Right cardiac atrium (tissue), 5 donors: ENCODE results near the gene RAB4A. TPM values are rescaled to one million over a fixed set of nuclear protein-coding genes. Genes with fewer than 3 reads are reported as not detected.
"Not testable (repeated sequence)": the region's sequence is repeated elsewhere in the genome, so short reads cannot be mapped to it uniquely, and the experiment has no call there.

Experiments
- ATAC-seq, 2 donors: fragments of 200-7000 bp; cut with Tn5 transposase; one replicate each; pipeline versions ENCODE4 v1.8.0 to v1.9.1; 2020; ENCODE audit warnings: moderate library complexity in 2 of 2, mild to moderate bottlenecking in 1 of 2
- DNase-seq, 3 donors: peaks; one replicate each; pipeline ENCODE4 v3.0.0-alpha.2; 2020
- H3K27ac ChIP-seq: one replicate; pipeline ENCODE4 v1.5.1; 2013; ENCODE audit warnings: mild to moderate bottlenecking, low read length, control low read depth, moderate library complexity
- H3K27me3 ChIP-seq: one replicate; pipeline ENCODE4 v1.6.1; 2013; ENCODE audit not compliant: control insufficient read depth, insufficient read depth
- H3K4me1 ChIP-seq: one replicate; pipeline ENCODE4 v1.6.1; 2013; ENCODE audit warnings: low read length; ENCODE audit not compliant: control insufficient read depth, insufficient read depth
- H3K4me3 ChIP-seq: one replicate; pipeline ENCODE4 v1.5.1; 2013; ENCODE audit warnings: low read length, control low read depth
- H3K9me3 ChIP-seq: one replicate; pipeline ENCODE4 v1.6.1; 2013; ENCODE audit warnings: low read length; ENCODE audit not compliant: control insufficient read depth
- WGBS: extraction: QIAGEN DNeasy Blood & Tissue Kit; methylation state at CpG from one replicate; pipeline ENCODE4 v1.1.7; 2013; 5-methylcytosine and 5-hydroxymethylcytosine counted together
- intact Hi-C, 4 donors: fragments of 100-400 bp; cut with DNase I; formaldehyde crosslinking; loops; one replicate each; pipeline versions ENCODE4 v1.11.0 to v1.14.0; 2022 to 2023
- polyA plus RNA-seq: library from polyadenylated mRNA; stranded (reverse); fragments of 200-250 nt; gene quantifications from one replicate; pipeline ENCODE4 v1.2.3, GENCODE V29; 2013
- total RNA-seq, 4 donors: library from RNA; stranded (reverse); fragmentation: NEBNext Ultra II Directional; extraction: Animal tissue kit (Norgen Biotek cat#: 25700); gene quantifications; one replicate each; pipeline ENCODE4 v1.2.1, GENCODE V29; 2021
- donor health status: healthy with polysubstance abuse.
- donor health status: DM: no; HTN: yes; CAD: no.
- donor health status: DM: no; HTN: no; CAD: no.
- donor health status: DM: no; HTN: yes; CAD: no; lungs with severe emphysema.
- donor health status: DM: yes; HTN: yes; CAD: no.

Gene RAB4A
- total and polyA plus RNA-seq, 5 donors = 50.1 to 114 (median 99.1) TPM

GRCh38 chr1:229323885-229324553 is 53.1 kb downstream of the RAB4A start:
- H3K27ac ChIP-seq = no peak overlapping the region
- DNase-seq = no peak
- H3K4me1 ChIP-seq = no peaks in the 10 kb centered on the region
- intact Hi-C loops = no loop called here
- H3K27me3 ChIP-seq = no peaks in the 10 kb centered on the region
- H3K9me3 ChIP-seq = no peaks in the 10 kb centered on the region
- no peak overlapping the region for H3K4me3 ChIP-seq
- ATAC-seq = no peak
- WGBS = 95% methylated on average over 2 of the region's 2 CpGs

GRCh38 chr1:229325401-229325800 is 54.5 kb downstream of the RAB4A start:
- H3K27ac ChIP-seq = no peak overlapping the region
- DNase-seq = no peak
- H3K4me1 ChIP-seq = no peaks in the 10 kb centered on the region
- ATAC-seq = no peak
- H3K9me3 ChIP-seq = no peaks in the 10 kb centered on the region
- WGBS = 69% methylated on average over 2 of the region's 2 CpGs
- H3K4me3 ChIP-seq = no peak overlapping the region
- no peaks in the 10 kb centered on the region for H3K27me3 ChIP-seq
- intact Hi-C loops = no loop called here

- H3K27ac ChIP-seq = no peak overlapping the region
- 55% methylated on average over 10 of the region's 10 CpGs for WGBS
Observed at GRCh38 chr1:229325853-229326487, 55.1 kb downstream of the RAB4A start.

GRCh38 chr1:229326601-229327000 is 55.7 kb downstream of the RAB4A start:
- 92% methylated on average over 12 of the region's 12 CpGs for WGBS
- Histone ChIP-seq H3K27me3 (no peaks in the 10 kb centered on the region), H3K9me3 (no peaks in the 10 kb centered on the region), H3K4me1 (no peaks in the 10 kb centered on the region), H3K4me3 (no peak overlapping the region), H3K27ac (no peak overlapping the region)
- ATAC-seq (no peak), DNase-seq (no peak)
- intact Hi-C loops = no loop called here

More at GRCh38 chr1:229325853-229326487, 55.1 kb downstream of the RAB4A start:
- peak in 1 of 3 donors; percentile 30 for DNase-seq
- H3K4me3 ChIP-seq = no peak overlapping the region
- H3K9me3 ChIP-seq = no peaks in the 10 kb centered on the region
- ATAC-seq = no peak
- intact Hi-C loops = no loop called here
- H3K4me1 ChIP-seq = no peaks in the 10 kb centered on the region
- no peaks in the 10 kb centered on the region for H3K27me3 ChIP-seq

- H3K27ac ChIP-seq, H3K4me3 ChIP-seq, DNase-seq, ATAC-seq, H3K4me1 ChIP-seq, intact Hi-C loops, H3K27me3 ChIP-seq, H3K9me3 ChIP-seq: not testable (repeated sequence)
- 95% methylated on average over 6 of the region's 6 CpGs for WGBS
Observed at GRCh38 chr1:229327765-229328164, 56.9 kb downstream of the RAB4A start.

GRCh38 chr1:229328598-229329362 is 57.9 kb downstream of the RAB4A start:
- intact Hi-C loops = no loop called here
- Histone ChIP-seq H3K4me3 (no peak overlapping the region), H3K9me3 (no peaks in the 10 kb centered on the region), H3K4me1 (no peaks in the 10 kb centered on the region), H3K27me3 (no peaks in the 10 kb centered on the region), H3K27ac (no peak overlapping the region)
- no peak for DNase-seq
- ATAC-seq = no peak
- 82% methylated on average over 7 of the region's 7 CpGs for WGBS

- intact Hi-C loops = no loop called here
- ATAC-seq (no peak), DNase-seq (no peak)
- 98% methylated on average over 2 of the region's 2 CpGs for WGBS
- Histone ChIP-seq H3K27ac (no peak overlapping the region), H3K9me3 (no peaks in the 10 kb centered on the region), H3K27me3 (no peaks in the 10 kb centered on the region), H3K4me3 (no peak overlapping the region), H3K4me1 (no peaks in the 10 kb centered on the region)
Observed at GRCh38 chr1:229334269-229334668, 63.4 kb downstream of the RAB4A start.

GRCh38 chr1:229334716-229335115 is 63.8 kb downstream of the RAB4A start:
- Histone ChIP-seq H3K4me1 (no peaks in the 10 kb centered on the region), H3K4me3 (no peak overlapping the region), H3K9me3 (no peaks in the 10 kb centered on the region), H3K27ac (no peak overlapping the region), H3K27me3 (no peaks in the 10 kb centered on the region)
- no peak for DNase-seq
- intact Hi-C loops = no loop called here
- 98% methylated on average over 2 of the region's 2 CpGs for WGBS
- no peak for ATAC-seq

GRCh38 chr1:229336345-229336744 is 65.4 kb downstream of the RAB4A start:
- no peak overlapping the region for H3K27ac ChIP-seq
- no peaks in the 10 kb centered on the region for H3K9me3 ChIP-seq
- WGBS = 83% methylated on average over 3 of the region's 3 CpGs
- ATAC-seq = no peak
- H3K27me3 ChIP-seq = no peaks in the 10 kb centered on the region
- no peak for DNase-seq
- H3K4me1 ChIP-seq = no peaks in the 10 kb centered on the region
- H3K4me3 ChIP-seq = no peak overlapping the region
- intact Hi-C loops = no loop called here

- Histone ChIP-seq H3K27me3 (no peaks in the 10 kb centered on the region), H3K4me3 (no peak overlapping the region), H3K4me1 (no peaks in the 10 kb centered on the region), H3K9me3 (no peaks in the 10 kb centered on the region), H3K27ac (no peak overlapping the region)
- DNase-seq = no peak
- intact Hi-C loops = no loop called here
- WGBS = 90% methylated on average over 4 of the region's 4 CpGs
- no peak for ATAC-seq
Observed at GRCh38 chr1:229339086-229339485, 68.2 kb downstream of the RAB4A start.

GRCh38 chr1:229339520-229339919 is 68.6 kb downstream of the RAB4A start:
- Histone ChIP-seq H3K4me1 (no peaks in the 10 kb centered on the region), H3K4me3 (no peak overlapping the region), H3K27me3 (no peaks in the 10 kb centered on the region), H3K9me3 (no peaks in the 10 kb centered on the region), H3K27ac (no peak overlapping the region)
- ATAC-seq = no peak
- no peak for DNase-seq
- 96% methylated on average over 3 of the region's 3 CpGs for WGBS
- intact Hi-C loops = no loop called here
